Brain microvascular endothelial cell (primary cell): ENCODE results near the gene TST.
A peak's percentile ranks its signal among the peaks of the same experiment; 100 is the strongest.

ENCODE experiments used
- DNase-seq: peaks from one replicate; pipeline ENCODE4 v3.0.0-alpha.2; 2020
- H3K27ac ChIP-seq: fragments of 250-450 bp; sonication (Bioruptor Pico); 2 replicates; pipeline ENCODE4 v1.5.1; 2020; ENCODE audit warnings: mild to moderate bottlenecking, moderate library complexity
- H3K27me3 ChIP-seq: fragments of 250-450 bp; sonication (Bioruptor Pico); replicated peaks from 2 replicates; pipeline ENCODE4 v1.5.1; 2020; ENCODE audit warnings: mild to moderate bottlenecking
- H3K36me3 ChIP-seq: fragments of 250-450 bp; sonication (Bioruptor Pico); replicated peaks from 2 replicates; pipeline ENCODE4 v1.5.1; 2020; ENCODE audit warnings: mild to moderate bottlenecking
- H3K4me3 ChIP-seq: 2 replicates; pipeline ENCODE4 v1.5.1; 2011; ENCODE audit warnings: low read depth, mild to moderate bottlenecking, control low read depth, low read length, moderate library complexity
- CTCF ChIP-seq: IDR thresholded peaks from 2 replicates; pipeline ENCODE4 v1.5.1; 2011; ENCODE audit warnings: low read depth, mild to moderate bottlenecking, moderate library complexity, low read length, control low read depth, inconsistent platforms; ENCODE audit errors: missing control alignments
- in situ Hi-C: cut with HindIII; loops from 2 replicates; pipeline ENCODE4 v1.10.0; 2017; ENCODE audit warnings: low sequenced_read_pairs, low pct_ligation_motif_present

The TST gene

DNA sequence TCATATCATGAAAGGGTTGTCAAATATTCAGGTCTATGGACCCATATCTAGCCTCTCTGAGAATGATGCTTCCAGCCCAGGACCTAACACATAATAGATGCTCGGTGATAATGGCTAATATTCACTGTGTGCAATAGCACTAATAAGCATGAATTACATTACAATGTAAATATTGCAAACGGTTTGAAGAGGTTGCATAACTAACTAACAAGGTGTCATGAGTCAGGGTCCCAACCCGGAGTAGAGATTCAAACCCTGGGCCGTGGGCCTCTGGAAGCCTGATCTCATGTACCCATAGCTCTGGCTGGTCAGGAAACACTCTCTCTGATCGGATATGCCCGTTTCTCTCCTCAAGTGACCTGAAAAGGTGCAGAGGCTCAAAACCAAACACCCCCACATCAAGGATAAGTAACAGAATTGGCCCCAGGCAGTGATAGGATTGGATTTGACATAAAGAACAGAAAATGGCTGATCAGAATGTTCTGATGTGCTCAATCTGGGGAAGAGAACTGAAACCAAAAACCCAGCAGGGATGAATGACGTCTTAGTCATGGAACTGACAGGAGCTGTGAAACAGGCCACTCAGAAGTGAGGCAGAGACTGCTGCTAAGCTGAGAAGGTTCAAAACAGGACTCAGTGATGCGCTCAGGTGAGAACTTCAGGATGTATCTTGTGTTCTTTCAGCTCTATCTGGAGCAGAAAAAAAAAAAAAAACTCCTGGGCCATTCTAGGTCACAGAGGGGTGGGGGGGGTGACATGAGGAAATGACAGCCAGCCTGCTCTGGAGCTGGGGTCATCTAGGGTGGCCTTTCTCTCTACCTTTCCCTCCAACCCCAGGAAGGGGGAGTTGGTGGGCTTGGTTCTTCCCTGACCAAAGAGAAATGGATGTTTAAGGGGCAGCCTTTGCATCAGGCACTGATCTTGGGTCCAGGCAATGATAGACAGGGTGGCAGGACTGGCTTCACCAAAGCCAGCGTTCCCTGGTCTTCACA, 25.7 kb upstream of the TST start:
- no peak for TF ChIP-seq CTCF

GRCh38 chr22:37043828-37044538, 24.7 kb upstream of the TST start:
- Histone ChIP-seq H3K36me3 (no peaks in the 10 kb centered on the region), H3K27me3 (no peaks in the 10 kb centered on the region), H3K27ac (no peak overlapping the region), H3K4me3 (no peak overlapping the region)
- in situ Hi-C loops = no loop called here
- DNase-seq = no peak
- peak; percentile 71 for TF ChIP-seq CTCF

More for the DNA sequence above, 25.7 kb upstream of the TST start:
- Histone ChIP-seq H3K27me3 (no peaks in the 10 kb centered on the region), H3K27ac (no peak overlapping the region), H3K4me3 (no peak overlapping the region), H3K36me3 (no peaks in the 10 kb centered on the region)
- no peak for DNase-seq
- in situ Hi-C loops = no loop called here

- no peak for TF ChIP-seq CTCF
- Histone ChIP-seq H3K27ac (no peak overlapping the region), H3K36me3 (no peaks in the 10 kb centered on the region), H3K4me3 (no peak overlapping the region), H3K27me3 (no peaks in the 10 kb centered on the region)
- DNase-seq = no peak
- in situ Hi-C loops = no loop called here
Observed at GRCh38 chr22:37043209-37043827, 24.1 kb upstream of the TST start.

DNA sequence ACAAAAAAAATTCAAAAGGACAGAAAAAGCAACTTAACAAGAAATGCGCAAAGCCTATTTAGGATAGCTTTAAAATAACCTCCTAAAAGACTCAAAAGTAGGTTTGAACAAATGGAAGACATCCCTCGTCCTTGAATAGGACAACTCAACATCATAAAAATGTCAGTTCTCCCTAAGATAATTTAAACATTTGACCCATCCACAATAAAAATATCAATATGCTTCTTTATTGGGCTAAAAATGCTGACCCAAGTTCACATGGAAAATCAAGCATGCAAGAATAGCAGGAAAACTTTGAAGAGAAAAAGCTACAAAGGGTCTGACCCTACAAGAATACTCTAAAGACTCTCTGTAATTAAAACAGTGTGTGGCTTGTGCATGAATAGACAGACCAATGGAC, 20.2 kb upstream of the TST start:
- Histone ChIP-seq H3K4me3 (no peak overlapping the region), H3K36me3 (no peaks in the 10 kb centered on the region), H3K27ac (no peak overlapping the region), H3K27me3 (no peaks in the 10 kb centered on the region)
- no peak for TF ChIP-seq CTCF
- in situ Hi-C loops = no loop called here
- no peak for DNase-seq

DNA sequence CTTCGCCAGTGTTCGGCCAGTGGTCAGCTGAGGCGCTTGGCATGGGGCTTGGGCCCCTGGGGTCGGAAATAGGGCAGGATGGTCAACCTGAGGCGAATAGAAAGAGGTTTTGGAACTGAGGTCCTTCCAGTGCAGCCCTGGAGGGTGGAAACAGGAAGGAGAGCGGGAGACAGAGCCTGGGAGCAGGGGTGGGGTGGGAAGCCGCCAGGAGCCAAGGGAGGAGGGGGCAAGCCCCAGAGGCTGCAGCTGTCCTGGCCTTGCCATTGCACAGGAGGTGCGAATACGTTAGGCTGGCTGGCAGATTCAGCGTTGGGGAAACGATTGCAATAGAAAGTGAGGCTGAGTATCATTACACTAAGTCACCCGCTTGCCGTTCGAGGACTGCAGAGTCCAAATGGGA, 18.4 kb upstream of the TST start:
- TF ChIP-seq CTCF = no peak
- Histone ChIP-seq H3K36me3 (no peaks in the 10 kb centered on the region), H3K27ac (no peak overlapping the region), H3K27me3 (no peaks in the 10 kb centered on the region), H3K4me3 (no peak overlapping the region)
- DNase-seq = no peak
- in situ Hi-C loops = no loop called here
